ENCODE results near the gene CALR3. TPM values are rescaled to one million over a fixed set of nuclear protein-coding genes. Genes with fewer than 3 reads are reported as not detected.
A peak's percentile ranks its signal among the peaks of the same experiment; 100 is the strongest.

CALR3 gene, protein sequence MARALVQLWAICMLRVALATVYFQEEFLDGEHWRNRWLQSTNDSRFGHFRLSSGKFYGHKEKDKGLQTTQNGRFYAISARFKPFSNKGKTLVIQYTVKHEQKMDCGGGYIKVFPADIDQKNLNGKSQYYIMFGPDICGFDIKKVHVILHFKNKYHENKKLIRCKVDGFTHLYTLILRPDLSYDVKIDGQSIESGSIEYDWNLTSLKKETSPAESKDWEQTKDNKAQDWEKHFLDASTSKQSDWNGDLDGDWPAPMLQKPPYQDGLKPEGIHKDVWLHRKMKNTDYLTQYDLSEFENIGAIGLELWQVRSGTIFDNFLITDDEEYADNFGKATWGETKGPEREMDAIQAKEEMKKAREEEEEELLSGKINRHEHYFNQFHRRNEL
- total RNA-seq (2013; cell fraction: nucleolus; rRNA removed), result not detected in 2 replicates
- total RNA-seq (2014; rRNA removed) (0.11 TPM in 2 replicates), total RNA-seq (2014; rRNA removed; fragmentation: Illumina TruSeq; extraction: Trizol) (0.18 and 0.45 TPM in 2 replicates), total RNA-seq (2021) (0.19 TPM in 1 of 2 replicates, not detected in the other), polyA plus RNA-seq (2011; rRNA removed) (0.05 TPM in 1 of 2 replicates, not detected in the other), polyA plus RNA-seq (2014; fragmentation: Illumina TruSeq; extraction: Trizol) (0.35 and 0.43 TPM in 2 replicates), polyA plus RNA-seq (2014; fragmentation: Nextera tagmentation; extraction: Ambion mirVana) (under 1 TPM; 0.10 to 0.13 TPM), polyA plus RNA-seq (2014; rRNA removed) (0.12 and 0.14 TPM in 2 replicates), polyA plus RNA-seq (2016; fragmentation: Nextera tagmentation; extraction: Ambion mirVana) (under 1 TPM in 1 of 2 experiments, not detected in 1; 0.31 TPM), polyA minus RNA-seq (2011; rRNA and poly(A)+ RNA removed) (not detected in 2 replicates), Bru-seq, nascent RNA (percentile 45 among the genes with signal in this experiment), BruChase-seq, experiment 1, labeled RNA remaining after a 6-hour chase (percentile 32 among the genes with signal in this experiment), BruChase-seq, experiment 2, labeled RNA remaining after a 2-hour chase (percentile 38 among the genes with signal in this experiment)
- not detected for polyA plus RNA-seq (2011; ENCODE audit: low read depth)
- polyA plus RNA-seq (2011; cell fraction: cytosol; rRNA removed), result 0.06 TPM in 1 of 2 replicates, not detected in the other
- polyA plus RNA-seq (2011; cell fraction: nucleus; rRNA removed), result not detected in 2 replicates
- not detected in 2 replicates for polyA plus RNA-seq (2012)
- not detected in 2 replicates for polyA minus RNA-seq (2011; cell fraction: cytosol; rRNA and poly(A)+ RNA removed)
- not detected in 2 replicates for polyA minus RNA-seq (2011; cell fraction: nucleus; rRNA and poly(A)+ RNA removed)
- long read RNA-seq, experiment 1, result 0 reads
- long read RNA-seq, experiment 2, partial matches to known transcripts, result 0 of 1 reads
- long read RNA-seq, experiment 2, other reads (novel, unspliced or antisense), result 0 of 1 reads

- peak within 1 kb of the TSS; percentile 93 for H3K4me2 ChIP-seq (ENCODE audit: control insufficient read depth, insufficient read depth)
- H3K27me3 ChIP-seq (replicated peaks in 1 of 2; ENCODE audit: control insufficient read depth in 2 of 2, insufficient read depth in 2 of 2, low read length in 1 of 2), result no peaks in the 10 kb centered on the region
- in situ Hi-C loops (cut with MboI) (no loop called here), intact Hi-C loops (cut with micrococcal nuclease; ENCODE audit: unreplicated experiment) (loop anchor here (2.0 kb wide), 1 partner anchor 51 kb away; no protein-coding TSS in a partner anchor)
- POLR2A ChIA-PET, result interaction anchor here (0.5 to 2.0 kb wide), 8 partner anchors 18 to 165 kb away, joined by 3 to 8 read pairs (median 4); partner anchors contain the start of gene TMEM38A
- SMC1A ChIA-PET (ENCODE audit: uncharacterized antibody, unreplicated experiment), result interaction anchor here (0.7 to 3.0 kb wide), 6 partner anchors 9 to 126 kb away, joined by 3 to 11 read pairs (median 4); no protein-coding TSS in a partner anchor
- 0 out of 2 replicates have a peak within 1 kb of the TSS, but pooled peaks have one; percentile 28 for H3K27ac ChIP-seq (ENCODE audit: control insufficient read depth, insufficient read depth)
- CTCF ChIA-PET, result interaction anchor here (0.6 to 1.6 kb wide), 5 partner anchors 34 to 1949 kb away, joined by 3 to 8 read pairs (median 3); no protein-coding TSS in a partner anchor
- peaks cover 3% of the 10 kb centered on the region; the same call in 1 of the 2 replicates for H3K4me1 ChIP-seq (ENCODE audit: control insufficient read depth, insufficient read depth, low read length)
- H3K36me3 ChIP-seq (ENCODE audit: control insufficient read depth in 2 of 2, insufficient read depth in 2 of 2, low read length in 1 of 2), result peaks cover 0 to 4% of the 10 kb centered on the region in 2 experiments; a peak in 1 of 4 replicates
- DNase-seq (ENCODE audit: low read depth, low spot score) (peak; percentile 93), ATAC-seq (peak; percentile 100), FAIRE-seq (peak; percentile 98)
- WGBS (ENCODE audit: insufficient coverage, insufficient replicate concordance, low lambda C conversion rate, missing lambda C conversion rate), result under 1% methylated on average over 52 of the region's 52 CpGs
- peak within 1 kb of the TSS; percentile 94 for H2AFZ ChIP-seq (ENCODE audit: control insufficient read depth, low read depth, low read length)
- peaks cover 10% of the 10 kb centered on the region for H3K79me2 ChIP-seq (ENCODE audit: control insufficient read depth, insufficient read depth, low read length)
- H3K9me3 ChIP-seq (replicated peaks; ENCODE audit: control insufficient read depth, insufficient read depth, low read length), result no peaks in the 10 kb centered on the region
- RAD21 ChIA-PET (ENCODE audit: unreplicated experiment), result interaction anchor here (0.6 to 1.6 kb wide), 8 partner anchors 40 to 362 kb away, joined by 3 to 6 read pairs (median 4); no protein-coding TSS in a partner anchor
- H3K4me3 ChIP-seq, result peak within 1 kb of the TSS; percentile 80
- BruUV-seq (replicated peaks), result no TSS peak
- H3K9ac ChIP-seq (ENCODE audit: control insufficient read depth, insufficient read depth, low read length), result peak within 1 kb of the TSS; percentile 60
- H4K20me1 ChIP-seq (ENCODE audit: control insufficient read depth, insufficient read depth), result no peaks in the 10 kb centered on the region
- peak; percentile 59 for TF ChIP-seq USF1 (IDR thresholded peaks at IDR 0.05; ENCODE audit: borderline replicate concordance, extremely low read length, insufficient read depth, low read depth, low read length)
- no peak for TF ChIP-seq CHD4 (IDR thresholded peaks at IDR 0.05)
- TF ChIP-seq ZNF687 (IDR thresholded peaks at IDR 0.05), result peak; percentile 77
- no peak; the same call in 1 of the 2 replicates for TF ChIP-seq USF2 (IDR thresholded peaks at IDR 0.05; ENCODE audit: borderline replicate concordance, low read depth, low read length)
- peak; percentile 93 for TF ChIP-seq NR2C1 (IDR thresholded peaks at IDR 0.05)
- TF ChIP-seq TAF1 (IDR thresholded peaks at IDR 0.05; ENCODE audit: borderline replicate concordance, low read depth, low read length), result peak; percentile 62; the same call in 1 of the 2 replicates
- peak; percentile 81 for TF ChIP-seq POU2F2 (IDR thresholded peaks at IDR 0.05; ENCODE audit: borderline replicate concordance, low read depth, low read length)
- TF ChIP-seq ZNF207 (IDR thresholded peaks at IDR 0.05; ENCODE audit: borderline replicate concordance), result peak; percentile 28; the same call in 1 of the 2 replicates
- TF ChIP-seq POLR2AphosphoS5 (IDR thresholded peaks at IDR 0.05; ENCODE audit: low read length), result peak; percentile 78
- peak; percentile 92 for TF ChIP-seq TARDBP (IDR thresholded peaks at IDR 0.05; ENCODE audit: borderline replicate concordance)
Observed at GRCh38 chr19:16495982-16496612, at the start of gene CALR3, which contains the start of gene C19orf44. Gene CALR3 (minus strand): TSS chr19:16496167. CDS start chr19:16496129, 38 bp downstream. Gene C19orf44 (plus strand): TSS chr19:16496394. CDS start chr19:16500793, 4,399 bp downstream.

Data from GM12878 (cell line).